Esophagus squamous epithelium (tissue), 5 donors: ENCODE results near the gene ARIH1. TPM values are rescaled to one million over a fixed set of nuclear protein-coding genes. Genes with fewer than 3 reads are reported as not detected.
A peak's percentile ranks its signal among the peaks of the same experiment; 100 is the strongest.
"Not testable (repeated sequence)": the region's sequence is repeated elsewhere in the genome, so short reads cannot be mapped to it uniquely, and the experiment has no call there.

Experiments
- DNase-seq: peaks from one replicate; lab custom pipeline; 2025; lab: John Stamatoyannopoulos, UW
- H3K27ac ChIP-seq, 4 donors: fragments of 200-600 bp; sonication (generic); one replicate each; pipeline ENCODE4 v1.5.1; 2016 to 2019; ENCODE audit warnings: mild to moderate bottlenecking in 1 of 4
- H3K27me3 ChIP-seq, 4 donors: fragments of 200-600 bp; sonication (generic); 1 replicate in 3 of 4; 2 replicates in 1 of 4; pipeline versions ENCODE4 v1.5.1 to v1.6.0; 2017 to 2021; ENCODE audit warnings: antibody characterized with exemption in 1 of 4
- H3K36me3 ChIP-seq, 3 donors: fragments of 200-600 bp; sonication (generic); one replicate each; pipeline ENCODE4 v1.5.1; 2016 to 2019
- H3K4me1 ChIP-seq, 3 donors: fragments of 200-600 bp; sonication (generic); one replicate each; pipeline ENCODE4 v1.5.1; 2017 to 2019
- H3K4me3 ChIP-seq, 4 donors: fragments of 200-600 bp; sonication (generic); 1 replicate in 3 of 4; 2 replicates in 1 of 4; pipeline ENCODE4 v1.5.1; 2016 to 2019; ENCODE audit warnings: mild to moderate bottlenecking in 2 of 4, moderate library complexity in 1 of 4
- H3K9me3 ChIP-seq, 3 donors: fragments of 200-600 bp; sonication (generic); one replicate each; pipeline ENCODE4 v1.5.1; 2016 to 2019
- POLR2A ChIP-seq, 4 donors: fragments of 450-650 bp; IDR thresholded peaks; one replicate each; pipeline ENCODE4 v1.6.1; 2017; ENCODE audit warnings: antibody characterized with exemption in 4 of 4, mild to moderate bottlenecking in 4 of 4, moderate library complexity in 3 of 4
- WGBS, 2 donors: methylation state at CpG; one replicate each; pipeline ENCODE4 v1.1.5; 2018; 5-methylcytosine and 5-hydroxymethylcytosine counted together
- intact Hi-C: fragments of 100-400 bp; cut with DNase I; formaldehyde crosslinking; loops from one replicate; pipeline ENCODE4 v1.15.0; 2022
- total RNA-seq, 4 donors: library from RNA; depleted of rRNA; stranded (reverse); fragments of >200 nt; gene quantifications; one replicate each; pipeline ENCODE4 v1.1.0, GENCODE V29; 2016
- TF ChIP-seq, protein P1 (sequence below), 6 experiments: fragments of 450-650 bp in 4 of 6; fragments of 200-600 bp in 2 of 6; sonication (generic) in 2 of 6; IDR thresholded peaks; one replicate each; pipeline ENCODE4 v1.5.1; 2016 to 2019; ENCODE audit warnings: antibody characterized with exemption in 6 of 6, mild to moderate bottlenecking in 4 of 6, moderate library complexity in 4 of 6
- donor health status: DM: yes; HTN: yes; CAD: no.

The ARIH1 gene
- 10 to 100 TPM; 26.2 to 40.1 (median 36.6) TPM for total RNA-seq

DNA sequence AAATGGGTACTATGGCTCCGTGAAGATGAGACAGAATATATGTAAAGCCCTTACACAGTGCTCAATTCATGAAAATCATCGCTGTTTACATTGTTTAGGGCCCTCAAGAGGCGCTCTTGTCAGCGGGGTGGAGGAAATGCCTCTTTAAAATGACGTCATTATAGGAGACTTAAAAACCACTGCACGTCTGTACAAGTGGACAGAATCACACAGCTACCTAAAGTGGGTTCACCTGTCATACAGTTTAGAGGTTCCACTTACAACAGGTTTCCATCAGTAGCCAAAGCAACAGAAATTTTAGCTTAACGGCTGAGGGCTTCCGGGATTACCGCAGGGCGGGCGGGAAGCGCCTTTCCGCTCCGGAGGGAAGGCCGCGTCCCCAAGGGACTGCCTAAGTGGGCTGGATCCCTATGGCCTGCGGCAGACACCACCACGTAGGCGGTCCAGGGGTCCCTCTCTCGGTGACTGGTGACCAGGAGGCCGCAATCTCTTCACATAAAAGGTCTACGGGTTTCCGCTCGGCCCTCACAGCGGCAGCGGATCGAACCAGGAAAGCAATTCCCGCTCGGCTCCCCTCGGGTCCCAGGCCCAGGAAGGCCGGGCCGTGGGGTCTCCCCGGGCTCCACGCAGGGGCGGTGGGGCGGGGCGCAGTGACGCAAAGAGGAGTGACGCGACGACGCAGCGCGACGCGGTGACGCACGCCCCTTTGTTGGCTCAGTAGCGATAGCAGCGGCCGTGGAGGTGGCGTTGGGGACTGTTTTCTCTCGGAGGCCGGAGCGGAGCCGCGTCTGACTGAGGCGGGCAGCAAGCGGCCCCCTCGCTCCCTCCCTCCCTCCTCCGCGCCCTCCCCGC, at the start of gene ARIH1:
TSS of gene ARIH1 (plus strand) at position 717 of the 852 bp plus-strand sequence. CDS start 310 bp downstream, outside the sequence.
- TF ChIP-seq, protein P1, sequence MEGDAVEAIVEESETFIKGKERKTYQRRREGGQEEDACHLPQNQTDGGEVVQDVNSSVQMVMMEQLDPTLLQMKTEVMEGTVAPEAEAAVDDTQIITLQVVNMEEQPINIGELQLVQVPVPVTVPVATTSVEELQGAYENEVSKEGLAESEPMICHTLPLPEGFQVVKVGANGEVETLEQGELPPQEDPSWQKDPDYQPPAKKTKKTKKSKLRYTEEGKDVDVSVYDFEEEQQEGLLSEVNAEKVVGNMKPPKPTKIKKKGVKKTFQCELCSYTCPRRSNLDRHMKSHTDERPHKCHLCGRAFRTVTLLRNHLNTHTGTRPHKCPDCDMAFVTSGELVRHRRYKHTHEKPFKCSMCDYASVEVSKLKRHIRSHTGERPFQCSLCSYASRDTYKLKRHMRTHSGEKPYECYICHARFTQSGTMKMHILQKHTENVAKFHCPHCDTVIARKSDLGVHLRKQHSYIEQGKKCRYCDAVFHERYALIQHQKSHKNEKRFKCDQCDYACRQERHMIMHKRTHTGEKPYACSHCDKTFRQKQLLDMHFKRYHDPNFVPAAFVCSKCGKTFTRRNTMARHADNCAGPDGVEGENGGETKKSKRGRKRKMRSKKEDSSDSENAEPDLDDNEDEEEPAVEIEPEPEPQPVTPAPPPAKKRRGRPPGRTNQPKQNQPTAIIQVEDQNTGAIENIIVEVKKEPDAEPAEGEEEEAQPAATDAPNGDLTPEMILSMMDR (IDR thresholded peaks at IDR 0.05): peak in 4 of 6 experiments; percentile 4 to 32 (median 12)
- TF ChIP-seq POLR2A (IDR thresholded peaks at IDR 0.05): peak in 3 of 4 donors; percentile 96 to 99 (median 98)
- Histone ChIP-seq H3K27me3 (no peaks in the 10 kb centered on the region), H3K4me3 (peak within 1 kb of the TSS; percentile 73 to 81 (median 78)), H3K36me3 (peaks cover 0 to 25% (median 0%) of the 10 kb centered on the region in 3 donors), H3K27ac (peak within 1 kb of the TSS; percentile 99 to 100 (median 99)), H3K4me1 (peaks cover 16 to 48% (median 29%) of the 10 kb centered on the region in 3 donors), H3K9me3 (no peaks in the 10 kb centered on the region)
- peak; percentile 75 for DNase-seq
- whole genome bisulfite sequencing, 2 donors: 0% methylated on average over 8 to 16 of the region's 63 CpGs
- intact Hi-C loops: no loop called here

GRCh38 chr15:72426753-72427152, 47.4 kb upstream of the ARIH1 start:
- intact Hi-C loops: no loop called here
- Histone ChIP-seq H3K36me3 (no peaks in the 10 kb centered on the region), H3K27ac (no peak overlapping the region), H3K27me3 (no peaks in the 10 kb centered on the region), H3K4me3 (no peak overlapping the region), H3K4me1 (no peaks in the 10 kb centered on the region), H3K9me3 (peaks cover 0 to 8% (median 7%) of the 10 kb centered on the region in 3 donors)
- DNase-seq: no peak
- no peak for TF ChIP-seq POLR2A (IDR thresholded peaks at IDR 0.05)
- TF ChIP-seq, protein P1 (IDR thresholded peaks at IDR 0.05): no peak

- H3K4me3 ChIP-seq: no peak overlapping the region
- intact Hi-C loops: no loop called here
- H3K27ac ChIP-seq: no peak overlapping the region
- H3K36me3 ChIP-seq: no peaks in the 10 kb centered on the region
- TF ChIP-seq POLR2A (IDR thresholded peaks at IDR 0.05): no peak
- TF ChIP-seq, protein P1 (IDR thresholded peaks at IDR 0.05): no peak
- no peaks in the 10 kb centered on the region for H3K4me1 ChIP-seq
- H3K27me3 ChIP-seq: peaks cover 0 to 30% (median 0%) of the 10 kb centered on the region in 4 donors
- 81 to 88% methylated on average over 1 of the region's 1 CpG for WGBS, 2 donors
- DNase-seq: no peak
- H3K9me3 ChIP-seq: peaks cover 0 to 25% (median 18%) of the 10 kb centered on the region in 3 donors
Measured at GRCh38 chr15:72437650-72438316, 36.3 kb upstream of the ARIH1 start.

DNA sequence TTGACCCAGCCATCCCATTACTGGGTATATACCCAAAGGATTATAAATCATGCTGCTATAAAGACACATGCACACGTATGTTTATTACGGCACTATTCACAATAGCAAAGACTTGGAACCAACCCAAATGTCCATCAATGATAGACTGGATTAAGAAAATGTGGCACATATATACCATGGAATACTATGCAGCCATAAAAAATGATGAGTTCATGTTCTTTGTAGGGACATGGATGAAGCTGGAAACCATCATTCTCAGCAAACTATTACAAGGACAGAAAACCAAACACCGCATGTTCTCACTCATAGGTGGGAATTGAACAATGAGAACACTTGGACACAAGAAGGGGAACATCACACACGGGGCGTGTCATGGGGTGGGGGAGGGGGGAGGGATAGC, 31.3 kb upstream of the ARIH1 start:
- H3K36me3 ChIP-seq, H3K27me3 ChIP-seq, intact Hi-C loops, H3K27ac ChIP-seq, H3K9me3 ChIP-seq, H3K4me3 ChIP-seq, DNase-seq, H3K4me1 ChIP-seq: not testable (repeated sequence)
- 75 to 91% methylated on average over 3 to 4 of the region's 5 CpGs for WGBS, 2 donors

DNA sequence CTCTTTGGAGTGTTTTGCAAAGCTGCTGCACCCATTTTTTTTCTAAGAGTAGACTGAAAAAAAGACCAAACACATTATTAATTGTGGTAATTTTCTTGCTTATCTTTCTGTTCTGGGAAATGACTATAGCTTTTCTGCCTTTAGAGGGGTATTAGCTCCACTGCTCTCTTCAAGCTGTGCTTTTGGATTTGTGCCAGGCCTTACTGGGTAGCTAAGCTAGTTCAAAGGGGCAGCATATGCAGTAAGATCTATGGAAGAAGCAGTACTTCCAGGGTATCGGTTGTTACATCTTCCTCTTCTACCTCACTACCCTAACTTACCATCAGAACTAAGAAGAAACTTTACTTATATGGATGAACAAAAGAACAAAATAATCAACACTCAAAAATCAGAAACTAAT, 28.7 kb upstream of the ARIH1 start:
- no peak overlapping the region for H3K4me3 ChIP-seq
- TF ChIP-seq, protein P1 (IDR thresholded peaks at IDR 0.05): no peak
- TF ChIP-seq POLR2A (IDR thresholded peaks at IDR 0.05): no peak
- no peaks in the 10 kb centered on the region for H3K9me3 ChIP-seq
- peaks cover 0 to 7% (median 0%) of the 10 kb centered on the region in 4 donors for H3K27me3 ChIP-seq
- no peaks in the 10 kb centered on the region for H3K36me3 ChIP-seq
- no peak for DNase-seq
- 54 to 77% methylated on average over 1 of the region's 1 CpG for WGBS, 2 donors
- intact Hi-C loops: no loop called here
- no peaks in the 10 kb centered on the region for H3K4me1 ChIP-seq
- no peak overlapping the region for H3K27ac ChIP-seq
